Smooth muscle cell of the umbilical artery (primary cell): ENCODE measurements around the gene KLHL7. TPM values are rescaled to one million over a fixed set of nuclear protein-coding genes. Genes with fewer than 3 reads are reported as not detected.

Source experiments
- total RNA-seq: library from RNA; depleted of rRNA; stranded (reverse); fragments of >200 nt; gene quantifications from 2 replicates; pipeline ENCODE4 v1.2.3, GENCODE V29; 2014

The KLHL7 gene, protein sequence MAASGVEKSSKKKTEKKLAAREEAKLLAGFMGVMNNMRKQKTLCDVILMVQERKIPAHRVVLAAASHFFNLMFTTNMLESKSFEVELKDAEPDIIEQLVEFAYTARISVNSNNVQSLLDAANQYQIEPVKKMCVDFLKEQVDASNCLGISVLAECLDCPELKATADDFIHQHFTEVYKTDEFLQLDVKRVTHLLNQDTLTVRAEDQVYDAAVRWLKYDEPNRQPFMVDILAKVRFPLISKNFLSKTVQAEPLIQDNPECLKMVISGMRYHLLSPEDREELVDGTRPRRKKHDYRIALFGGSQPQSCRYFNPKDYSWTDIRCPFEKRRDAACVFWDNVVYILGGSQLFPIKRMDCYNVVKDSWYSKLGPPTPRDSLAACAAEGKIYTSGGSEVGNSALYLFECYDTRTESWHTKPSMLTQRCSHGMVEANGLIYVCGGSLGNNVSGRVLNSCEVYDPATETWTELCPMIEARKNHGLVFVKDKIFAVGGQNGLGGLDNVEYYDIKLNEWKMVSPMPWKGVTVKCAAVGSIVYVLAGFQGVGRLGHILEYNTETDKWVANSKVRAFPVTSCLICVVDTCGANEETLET
- 35.0 and 43.9 TPM in 2 replicates for total RNA-seq

DNA sequence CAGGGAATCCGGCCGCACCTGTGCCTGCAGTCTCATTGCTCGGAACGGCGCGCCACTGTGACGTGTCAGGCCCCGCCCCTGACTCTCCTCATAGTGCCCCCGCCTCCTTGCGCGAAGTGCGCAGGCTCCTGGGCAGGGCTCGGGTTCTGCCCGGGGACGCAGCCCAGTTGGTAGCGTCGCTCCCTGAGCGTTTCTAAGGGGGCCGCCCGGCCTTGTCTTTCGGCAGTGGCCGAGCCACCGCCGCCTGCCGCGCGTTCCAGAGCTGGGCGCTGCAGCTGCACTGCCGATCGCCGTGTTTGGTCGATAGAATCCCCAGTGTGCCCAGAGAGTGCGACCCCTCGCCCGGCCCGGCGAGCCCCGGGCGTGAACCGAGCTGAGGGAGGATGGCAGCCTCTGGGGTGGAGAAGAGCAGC, at the start of gene KLHL7:
Gene KLHL7, plus strand, starts transcription at position 142 of the 413 bp plus-strand sequence. Its CDS starts 242 bp downstream, at position 384.

DNA sequence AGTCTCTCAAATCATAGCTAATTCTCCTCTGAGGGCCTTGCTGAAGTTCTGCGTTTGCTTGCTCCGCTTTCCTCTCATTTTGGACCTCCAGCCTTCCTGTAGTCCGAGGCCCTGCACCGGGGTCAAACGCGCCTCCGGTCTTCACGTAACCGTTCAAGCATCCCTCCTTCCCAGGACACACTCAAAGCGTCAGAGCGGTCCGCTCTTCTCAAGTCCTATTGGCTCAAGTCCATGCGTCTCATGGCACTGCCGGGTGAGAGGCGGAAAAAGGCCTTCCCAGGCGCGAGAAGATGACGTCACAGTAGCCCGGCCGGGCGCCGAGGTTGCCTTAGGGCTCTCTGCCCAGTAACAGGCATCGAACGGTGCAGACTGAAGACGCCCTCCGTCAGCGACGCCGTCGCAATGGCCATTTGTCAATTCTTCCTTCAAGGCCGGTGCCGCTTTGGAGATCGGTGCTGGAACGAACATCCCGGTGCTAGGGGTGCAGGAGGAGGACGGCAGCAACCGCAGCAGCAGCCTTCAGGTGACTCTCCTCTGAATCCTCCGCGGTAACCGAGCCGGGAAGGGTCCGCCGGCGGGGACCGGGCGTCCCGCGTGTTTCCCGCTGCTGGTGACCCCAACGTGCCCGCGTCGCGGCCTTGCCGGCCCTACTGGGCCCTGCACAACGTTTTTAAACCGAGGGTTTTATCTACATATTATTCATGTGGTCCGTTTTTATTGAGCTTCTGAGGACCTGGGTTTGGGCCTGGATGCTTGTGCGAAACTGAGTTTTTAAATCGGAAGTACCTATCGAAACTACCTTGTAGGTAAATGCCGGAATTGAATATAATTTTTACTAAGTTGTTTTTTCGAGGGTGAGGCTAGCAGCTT, 76.3 kb downstream of the KLHL7 start, which contains the start of gene NUP42:
Gene NUP42, plus strand, starts transcription at position 365 of the 870 bp plus-strand sequence. Its CDS starts 38 bp downstream, at position 403.

Other genes starting within 250 kb of the KLHL7 start
- 51.1 and 88.3 TPM in 2 replicates for gene HYCC1, start 91.7 kb upstream of the KLHL7 start, total RNA-seq
- 28.2 and 29.4 TPM in 2 replicates for gene NUP42, start 76.3 kb downstream of the KLHL7 start, total RNA-seq
- 37.2 and 104 TPM in 2 replicates for gene GPNMB, start 141.0 kb downstream of the KLHL7 start, total RNA-seq
- 48.4 and 56.6 TPM in 2 replicates for gene MALSU1, start 193.6 kb downstream of the KLHL7 start, total RNA-seq